SU-DHL-6 (cell line): ENCODE results near the gene NLN.

Source experiments
- EZH2phosphoT487 ChIP-seq: fragments of 200-600 bp; sonication (generic), shearing (Covaris generic); conservative IDR thresholded peaks from 2 replicates; pipeline ENCODE4 v1.6.1; 2018; ENCODE audit warnings: mild to moderate bottlenecking, antibody characterized with exemption, low read length, moderate library complexity, mixed read lengths
- TF ChIP-seq, protein P1 (sequence below): fragments of 200-600 bp; sonication (generic); IDR thresholded peaks from one replicate; pipeline ENCODE4 v1.5.1; 2017; ENCODE audit warnings: antibody characterized with exemption, mild to moderate bottlenecking, low read length, moderate library complexity; ENCODE audit not compliant: insufficient read depth, poor library complexity, severe bottlenecking

DNA sequence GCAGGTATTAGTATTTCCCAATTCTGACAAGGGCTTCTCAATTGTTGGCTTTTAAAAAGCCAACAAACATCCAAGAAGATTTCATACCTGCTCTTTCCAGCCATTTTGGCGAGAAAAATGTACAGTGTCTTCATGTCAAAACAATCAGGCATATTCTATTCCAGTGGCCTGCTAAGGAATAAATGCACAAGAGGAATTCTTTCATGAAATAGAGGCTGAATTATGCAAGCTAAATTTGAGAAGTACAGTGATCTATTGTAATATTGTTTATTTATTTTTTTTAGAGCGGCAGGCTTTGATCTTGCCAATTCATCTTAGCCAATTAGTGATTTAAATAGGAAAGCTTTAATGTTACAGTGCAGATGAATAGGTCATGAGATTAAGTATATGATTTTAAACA lies 49.3 kb downstream of the NLN start:
- TF ChIP-seq, protein P1, sequence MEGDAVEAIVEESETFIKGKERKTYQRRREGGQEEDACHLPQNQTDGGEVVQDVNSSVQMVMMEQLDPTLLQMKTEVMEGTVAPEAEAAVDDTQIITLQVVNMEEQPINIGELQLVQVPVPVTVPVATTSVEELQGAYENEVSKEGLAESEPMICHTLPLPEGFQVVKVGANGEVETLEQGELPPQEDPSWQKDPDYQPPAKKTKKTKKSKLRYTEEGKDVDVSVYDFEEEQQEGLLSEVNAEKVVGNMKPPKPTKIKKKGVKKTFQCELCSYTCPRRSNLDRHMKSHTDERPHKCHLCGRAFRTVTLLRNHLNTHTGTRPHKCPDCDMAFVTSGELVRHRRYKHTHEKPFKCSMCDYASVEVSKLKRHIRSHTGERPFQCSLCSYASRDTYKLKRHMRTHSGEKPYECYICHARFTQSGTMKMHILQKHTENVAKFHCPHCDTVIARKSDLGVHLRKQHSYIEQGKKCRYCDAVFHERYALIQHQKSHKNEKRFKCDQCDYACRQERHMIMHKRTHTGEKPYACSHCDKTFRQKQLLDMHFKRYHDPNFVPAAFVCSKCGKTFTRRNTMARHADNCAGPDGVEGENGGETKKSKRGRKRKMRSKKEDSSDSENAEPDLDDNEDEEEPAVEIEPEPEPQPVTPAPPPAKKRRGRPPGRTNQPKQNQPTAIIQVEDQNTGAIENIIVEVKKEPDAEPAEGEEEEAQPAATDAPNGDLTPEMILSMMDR = no peak
- no peak for TF ChIP-seq EZH2phosphoT487
